Body of pancreas (tissue), 4 donors: ENCODE results near the gene NXPE1. TPM values are rescaled to one million over a fixed set of nuclear protein-coding genes. Genes with fewer than 3 reads are reported as not detected.

Experiments used
- ATAC-seq: fragments of 150-250 bp; one replicate; pipeline ENCODE4 v1.9.1; 2016
- DNase-seq, 4 donors: peaks; one replicate each; pipeline ENCODE4 v3.0.0-alpha.2; 2019
- H3K27ac ChIP-seq, 4 donors: fragments of 200-600 bp; sonication (generic); 1 replicate in 3 of 4; 2 replicates in 1 of 4; pipeline versions ENCODE4 v1.5.1 to v1.6.1; 2016 to 2019; ENCODE audit warnings: mild to moderate bottlenecking in 1 of 4, mixed read lengths in 1 of 4, moderate library complexity in 1 of 4
- H3K27me3 ChIP-seq, 2 donors: fragments of 200-600 bp; sonication (generic); one replicate each; pipeline ENCODE4 v1.6.0; 2016; ENCODE audit warnings: mild to moderate bottlenecking in 1 of 2
- H3K36me3 ChIP-seq, 2 donors: fragments of 200-600 bp; sonication (generic); replicated peaks in 1 of 2; 2 replicates each; pipeline ENCODE4 v1.5.1; 2016; ENCODE audit warnings: low read depth in 2 of 2; ENCODE audit not compliant: insufficient read depth in 1 of 2
- H3K4me1 ChIP-seq: fragments of 200-600 bp; sonication (generic); one replicate; pipeline ENCODE4 v1.6.0; 2016
- H3K4me3 ChIP-seq, 2 donors: fragments of 200-600 bp; sonication (generic); 1 replicate in 1 of 2; 2 replicates in 1 of 2; pipeline ENCODE4 v1.5.1; 2016 to 2019
- H3K9me3 ChIP-seq, 3 donors: fragments of 200-600 bp; sonication (generic); 1 replicate in 2 of 3; 2 replicates in 1 of 3; pipeline ENCODE4 v1.5.1; 2016
- CTCF ChIP-seq, 7 experiments: fragments of 450-650 bp in 4 of 7; fragments of 200-600 bp in 3 of 7; sonication (generic) in 3 of 7; IDR thresholded peaks; one replicate each; pipeline ENCODE4 v1.5.1; 2016 to 2019; ENCODE audit warnings: antibody characterized with exemption in 7 of 7
- POLR2A ChIP-seq, 3 donors: fragments of 450-650 bp; IDR thresholded peaks; one replicate each; pipeline ENCODE4 v1.6.1; 2016; ENCODE audit warnings: antibody characterized with exemption in 3 of 3, mild to moderate bottlenecking in 2 of 3
- WGBS, 2 donors: methylation state at CpG; one replicate each; pipeline ENCODE4 v1.1.5; 2017; 5-methylcytosine and 5-hydroxymethylcytosine counted together
- intact Hi-C: fragments of 100-400 bp; cut with DNase I; formaldehyde crosslinking; loops from one replicate; pipeline ENCODE4 v1.15.1; 2023
- total RNA-seq, 2 donors: library from RNA; depleted of rRNA; stranded (reverse); fragments of >200 nt; gene quantifications; one replicate each; pipeline ENCODE4 v1.1.0, GENCODE V29; 2016

Gene NXPE1
- total RNA-seq, 2 donors from 2014 or later, result not detected

GRCh38 chr11:114596175-114596919 is 36.7 kb upstream of the NXPE1 start:
- Histone ChIP-seq H3K4me1 (no peaks in the 10 kb centered on the region), H3K4me3 (no peak overlapping the region), H3K27ac (no peak overlapping the region), H3K27me3 (no peaks in the 10 kb centered on the region), H3K9me3 (no peaks in the 10 kb centered on the region), H3K36me3 (no peaks in the 10 kb centered on the region)
- WGBS, 2 donors, result 30 to 32% methylated on average over 1 of the region's 1 CpG
- no peak for DNase-seq
- no peak for ATAC-seq
- intact Hi-C loops, result no loop called here
- TF ChIP-seq POLR2A (IDR thresholded peaks at IDR 0.05) (no peak), CTCF (IDR thresholded peaks at IDR 0.05) (no peak)

GRCh38 chr11:114595571-114595970 is 35.9 kb upstream of the NXPE1 start, which contains the start of gene NXPE4:
Gene NXPE4 (minus strand): TSS chr11:114595786. CDS start chr11:114594759, 1,027 bp downstream.
- ATAC-seq (no peak), DNase-seq (no peak)
- no peak within 1 kb of the TSS for H3K4me3 ChIP-seq
- no peaks in the 10 kb centered on the region for H3K9me3 ChIP-seq
- no peaks in the 10 kb centered on the region for H3K36me3 ChIP-seq
- 37 to 50% methylated on average over 2 of the region's 2 CpGs for WGBS, 2 donors
- H3K4me1 ChIP-seq, result no peaks in the 10 kb centered on the region
- intact Hi-C loops, result no loop called here
- TF ChIP-seq CTCF (IDR thresholded peaks at IDR 0.05), result no peak
- TF ChIP-seq POLR2A (IDR thresholded peaks at IDR 0.05), result no peak
- no peaks in the 10 kb centered on the region for H3K27me3 ChIP-seq
- no peak within 1 kb of the TSS for H3K27ac ChIP-seq

- Histone ChIP-seq H3K4me1 (no peaks in the 10 kb centered on the region), H3K36me3 (no peaks in the 10 kb centered on the region), H3K27ac (no peak overlapping the region), H3K27me3 (no peaks in the 10 kb centered on the region), H3K9me3 (no peaks in the 10 kb centered on the region), H3K4me3 (no peak overlapping the region)
- intact Hi-C loops, result no loop called here
- ATAC-seq (no peak), DNase-seq (no peak)
- TF ChIP-seq CTCF (IDR thresholded peaks at IDR 0.05) (no peak), POLR2A (IDR thresholded peaks at IDR 0.05) (no peak)
- WGBS, 2 donors, result 39 to 47% methylated on average over 3 of the region's 3 CpGs
These were observed 35.0 kb upstream of the NXPE1 start for GRCh38 chr11:114594703-114595102.

GRCh38 chr11:114587398-114587953 is 27.8 kb upstream of the NXPE1 start:
- TF ChIP-seq CTCF (IDR thresholded peaks at IDR 0.05), result no peak
- TF ChIP-seq POLR2A (IDR thresholded peaks at IDR 0.05), result no peak
- DNase-seq, result no peak
- no peak overlapping the region for H3K4me3 ChIP-seq
- WGBS, 2 donors, result 67 to 74% methylated on average over 3 of the region's 3 CpGs
- H3K27me3 ChIP-seq, result no peaks in the 10 kb centered on the region
- H3K9me3 ChIP-seq, result peaks cover 0 to 35% (median 0%) of the 10 kb centered on the region in 3 donors
- no peaks in the 10 kb centered on the region for H3K36me3 ChIP-seq
- no peak overlapping the region for H3K27ac ChIP-seq
- no peak for ATAC-seq
- no peaks in the 10 kb centered on the region for H3K4me1 ChIP-seq
- intact Hi-C loops, result no loop called here
